GM12892 (cell line): ENCODE measurements around the gene RBM33.

Source experiments
- POLR2A ChIP-seq: IDR thresholded peaks from 2 replicates; pipeline ENCODE4 v1.6.1; 2011; ENCODE audit warnings: low read depth, low read length, control low read depth
- POLR2AphosphoS5 ChIP-seq: IDR thresholded peaks from 2 replicates; pipeline ENCODE4 v1.6.1; 2011; ENCODE audit warnings: low read depth, low read length, control low read depth
- TAF1 ChIP-seq: IDR thresholded peaks from 2 replicates; pipeline ENCODE4 v1.6.1; 2011; ENCODE audit warnings: low read depth, mild to moderate bottlenecking, control low read depth, low read length, borderline replicate concordance

- no peak for TF ChIP-seq POLR2AphosphoS5
- no peak for TF ChIP-seq TAF1
- TF ChIP-seq POLR2A = no peak
These were observed 86.9 kb downstream of the RBM33 start for GRCh38 chr7:155731380-155731779.
